SHP77 treated with DMSO at 0.1 percent for 48 hours (cell line): ENCODE data around the gene SLC40A1.

Experiments
- DNase-seq: peaks from one replicate; lab custom pipeline; 2025; lab: John Stamatoyannopoulos, UW

The SLC40A1 gene

DNA sequence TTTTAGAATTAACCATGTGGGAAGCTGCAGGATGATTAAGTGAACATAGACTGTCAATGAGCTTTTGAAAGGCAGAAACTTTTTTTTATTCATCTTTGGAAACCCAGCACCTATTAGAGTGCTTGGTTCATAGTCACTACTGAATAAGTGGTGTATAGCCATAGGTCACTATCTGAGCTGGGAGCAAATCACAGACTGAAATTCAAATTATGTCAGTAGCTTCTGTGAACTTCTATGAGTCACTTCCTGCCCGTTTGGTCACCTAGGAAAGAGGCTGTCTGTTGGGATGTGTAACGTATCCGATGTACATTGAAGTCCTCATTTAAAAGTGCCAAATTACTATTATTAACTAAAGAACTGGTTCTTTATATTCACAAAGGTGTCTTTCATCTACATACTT, 20.5 kb upstream of the SLC40A1 start:
- DNase-seq, result no peak

GRCh38 chr2:189599245-189599644, 18.7 kb upstream of the SLC40A1 start:
- DNase-seq, result no peak

GRCh38 chr2:189595417-189595816, 14.8 kb upstream of the SLC40A1 start:
- no peak for DNase-seq

DNA sequence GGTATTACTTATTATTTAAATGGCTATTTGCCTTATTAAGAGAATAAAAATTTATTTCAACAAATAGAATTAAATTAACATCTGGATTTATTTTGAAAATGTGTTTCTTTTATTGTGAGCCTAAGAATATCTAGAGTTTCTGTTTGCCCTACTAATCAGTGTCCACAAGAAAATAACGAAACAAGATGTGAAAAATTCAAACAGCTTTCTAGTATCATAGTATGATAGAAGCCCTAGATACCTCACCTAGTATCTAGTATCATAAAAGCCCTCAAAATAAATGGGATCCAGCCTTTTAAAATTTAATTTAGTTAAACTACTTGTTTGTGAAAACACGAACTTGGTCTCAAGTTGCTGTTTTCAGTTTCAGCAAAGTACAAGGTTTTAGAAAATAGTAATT, 13.7 kb upstream of the SLC40A1 start:
- no peak for DNase-seq

GRCh38 chr2:189593115-189593514, 12.5 kb upstream of the SLC40A1 start:
- no peak for DNase-seq

DNA sequence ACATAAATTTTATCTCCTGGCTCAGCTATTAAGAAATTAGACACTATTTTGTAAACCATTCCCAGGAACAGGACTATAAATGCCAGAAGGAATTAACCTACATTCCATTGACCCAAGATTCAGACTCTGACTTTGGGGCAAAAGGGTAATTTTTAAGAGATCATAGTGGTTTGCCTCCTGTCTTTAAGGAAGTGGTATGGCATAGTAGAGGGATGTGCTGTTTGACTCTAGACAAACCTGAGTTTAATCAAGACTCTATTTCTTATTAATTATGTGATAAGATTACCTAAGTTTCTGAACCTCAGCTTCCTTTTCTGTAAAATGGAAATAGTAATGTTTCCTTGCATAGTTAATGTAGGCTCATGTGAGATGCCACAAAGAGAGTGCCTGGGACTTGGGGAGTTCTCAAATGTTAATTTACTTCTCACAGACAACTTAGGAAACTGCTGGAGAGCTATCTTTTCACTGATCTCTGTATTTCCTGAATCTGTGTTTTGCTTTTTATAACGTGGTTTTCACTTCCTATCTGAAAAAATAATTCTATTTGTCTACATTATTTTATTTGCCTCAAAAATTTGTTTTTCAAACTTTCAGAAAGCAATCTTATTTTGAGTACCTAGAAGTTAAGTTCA, 11.9 kb upstream of the SLC40A1 start:
- DNase-seq, result no peak

- DNase-seq, result no peak
Observed at GRCh38 chr2:189587780-189588179, 7.2 kb upstream of the SLC40A1 start.

GRCh38 chr2:189585226-189585756, 4.7 kb upstream of the SLC40A1 start:
- no peak for DNase-seq

DNA sequence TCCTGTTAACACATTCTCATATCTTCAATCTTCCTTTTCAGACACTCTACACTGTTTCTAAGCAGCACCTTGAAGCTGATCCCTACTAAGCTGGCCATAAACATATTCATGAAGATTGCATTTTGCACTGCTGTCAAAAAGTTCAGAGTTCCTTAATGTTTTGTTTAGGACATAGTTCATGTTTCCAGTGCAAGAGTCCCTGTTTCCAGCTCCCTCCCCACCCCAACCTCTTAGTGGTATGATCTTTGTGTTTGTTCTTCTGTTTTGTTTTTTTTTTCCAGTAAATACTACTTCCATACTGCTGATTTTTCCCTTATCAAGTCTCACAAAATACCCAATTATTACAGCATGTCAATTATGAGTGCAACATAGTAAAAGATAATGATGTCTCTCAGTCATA, 4.1 kb upstream of the SLC40A1 start:
- DNase-seq, result no peak

DNA sequence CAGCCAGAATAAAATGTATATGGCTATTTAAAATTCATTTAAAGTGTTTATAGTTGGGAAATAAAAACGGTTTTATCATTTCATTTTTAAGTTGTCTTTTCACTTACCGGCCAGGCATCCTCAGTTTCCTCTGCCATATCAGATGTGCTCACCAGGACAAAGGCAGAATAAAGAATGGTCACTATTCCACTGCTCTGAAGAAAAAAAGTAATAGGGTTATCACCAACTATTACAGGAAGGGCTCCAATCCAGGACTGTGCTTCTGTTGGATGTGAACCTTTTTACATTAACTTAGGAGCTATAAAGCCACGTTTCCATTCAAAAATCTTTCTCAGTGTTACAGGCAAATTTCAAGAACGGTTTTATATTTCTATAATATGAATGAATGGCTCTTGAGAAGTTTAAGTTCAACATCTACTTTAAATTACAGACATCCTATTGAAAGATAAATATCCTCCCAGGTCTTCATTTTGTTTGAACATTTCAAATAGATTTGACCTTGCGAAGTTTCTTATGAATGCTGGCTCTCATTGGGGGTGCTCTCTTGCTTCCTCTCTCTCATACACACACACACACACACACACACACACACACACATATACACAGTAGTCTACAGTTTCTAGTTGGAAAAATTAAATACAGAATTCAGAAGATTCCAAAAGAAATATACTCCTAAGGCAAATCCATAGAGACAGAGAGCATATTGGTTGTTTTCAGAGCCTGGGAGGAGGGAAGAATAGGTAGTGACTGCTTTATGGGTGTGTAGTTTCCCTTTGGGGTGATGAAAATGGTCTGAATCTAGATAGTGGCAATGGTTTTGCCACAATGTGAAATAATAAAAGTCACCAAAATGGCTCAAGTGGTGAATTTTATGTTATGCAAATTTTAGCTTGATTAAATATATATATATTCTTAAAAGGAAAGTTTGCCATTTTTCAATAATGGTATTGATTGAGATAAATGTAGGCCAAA, 2.9 kb upstream of the SLC40A1 start:
- no peak for DNase-seq

DNA sequence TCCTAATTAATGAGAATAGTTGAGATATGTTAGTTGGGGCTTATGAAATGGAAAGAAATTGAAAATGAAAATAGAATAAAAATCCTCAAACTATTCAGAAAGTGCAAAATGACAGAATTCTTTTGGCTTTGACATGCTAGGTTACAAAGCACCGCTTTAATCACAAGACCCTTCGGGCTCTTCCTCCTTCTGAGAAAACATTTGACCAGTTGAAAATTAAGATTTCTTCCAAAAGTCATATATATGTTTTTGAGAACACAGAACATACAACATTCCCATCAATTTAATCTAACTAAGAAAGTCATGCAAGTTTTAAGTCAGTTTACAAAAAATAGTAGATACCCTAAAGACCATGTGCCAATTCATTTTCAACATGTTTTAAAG, 2.2 kb upstream of the SLC40A1 start:
- DNase-seq, result no peak

GRCh38 chr2:189582140-189582808, 1.7 kb upstream of the SLC40A1 start:
- no peak for DNase-seq

DNA sequence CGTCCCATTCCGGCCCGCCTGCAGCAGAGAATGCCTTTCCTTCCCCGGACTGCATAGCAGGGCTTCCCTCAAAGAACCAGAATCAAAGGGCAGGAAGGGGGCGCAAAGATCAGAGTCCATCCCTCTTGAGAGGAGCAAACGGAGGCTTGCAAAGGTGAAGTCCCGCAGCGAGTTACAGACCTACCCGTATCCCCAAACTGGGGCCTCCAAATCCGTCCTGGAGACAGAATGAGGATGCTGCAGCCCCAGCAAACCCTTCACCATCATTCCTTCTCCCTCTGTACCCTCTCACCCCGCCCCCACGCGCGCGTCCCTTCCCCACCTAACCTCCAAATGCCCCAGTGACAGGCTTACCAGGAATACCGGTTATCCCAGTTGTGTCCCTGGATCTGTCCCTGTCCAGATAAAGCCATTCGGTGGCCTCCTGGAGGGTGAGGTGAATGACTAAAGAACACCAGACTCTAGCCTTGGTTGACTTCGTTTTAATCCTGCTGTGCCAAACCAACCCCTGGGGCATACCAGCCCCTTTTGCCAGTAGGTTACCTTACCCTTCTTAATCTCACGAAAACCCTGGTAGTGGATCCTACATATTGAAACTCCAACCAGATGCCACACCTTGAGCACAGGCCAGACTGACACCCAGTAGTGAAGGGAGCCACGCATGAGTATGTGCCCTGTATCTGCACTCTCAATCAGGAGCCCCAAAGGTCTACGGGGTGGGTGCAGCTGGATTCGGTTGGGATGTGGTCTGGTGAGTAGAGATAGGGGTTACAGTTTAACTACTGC, 961 bp upstream of the SLC40A1 start:
- no peak for DNase-seq

- no peak for DNase-seq
Observed at GRCh38 chr2:189580241-189580651, 340 bp downstream of the SLC40A1 start.

DNA sequence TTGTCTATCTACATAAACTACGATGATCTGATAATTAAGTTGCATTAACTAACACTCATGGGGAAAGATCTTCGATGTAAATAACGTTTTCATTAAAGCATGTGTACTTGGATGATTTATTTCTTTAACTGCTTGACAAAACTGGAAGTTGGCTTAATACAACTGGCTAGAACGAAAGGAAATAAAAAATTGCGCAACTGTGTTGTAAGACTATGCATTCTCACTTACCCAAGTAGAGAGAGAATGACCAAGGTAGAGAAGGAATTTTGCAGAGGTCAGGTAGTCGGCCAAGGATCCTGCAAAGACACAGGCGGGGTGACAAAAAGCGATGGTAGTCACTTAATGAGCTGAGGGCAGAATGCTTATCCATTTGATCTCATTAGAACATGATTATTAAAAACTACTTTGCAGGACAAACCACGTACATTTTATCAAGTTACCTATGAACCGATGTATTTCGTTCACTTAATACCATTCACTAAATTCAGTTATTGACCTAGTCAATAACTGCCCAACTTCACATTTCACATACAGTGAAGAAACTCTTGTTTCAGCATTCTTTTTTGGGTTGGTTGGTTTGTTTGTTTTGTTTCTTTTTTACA, 900 bp downstream of the SLC40A1 start:
- no peak for DNase-seq

DNA sequence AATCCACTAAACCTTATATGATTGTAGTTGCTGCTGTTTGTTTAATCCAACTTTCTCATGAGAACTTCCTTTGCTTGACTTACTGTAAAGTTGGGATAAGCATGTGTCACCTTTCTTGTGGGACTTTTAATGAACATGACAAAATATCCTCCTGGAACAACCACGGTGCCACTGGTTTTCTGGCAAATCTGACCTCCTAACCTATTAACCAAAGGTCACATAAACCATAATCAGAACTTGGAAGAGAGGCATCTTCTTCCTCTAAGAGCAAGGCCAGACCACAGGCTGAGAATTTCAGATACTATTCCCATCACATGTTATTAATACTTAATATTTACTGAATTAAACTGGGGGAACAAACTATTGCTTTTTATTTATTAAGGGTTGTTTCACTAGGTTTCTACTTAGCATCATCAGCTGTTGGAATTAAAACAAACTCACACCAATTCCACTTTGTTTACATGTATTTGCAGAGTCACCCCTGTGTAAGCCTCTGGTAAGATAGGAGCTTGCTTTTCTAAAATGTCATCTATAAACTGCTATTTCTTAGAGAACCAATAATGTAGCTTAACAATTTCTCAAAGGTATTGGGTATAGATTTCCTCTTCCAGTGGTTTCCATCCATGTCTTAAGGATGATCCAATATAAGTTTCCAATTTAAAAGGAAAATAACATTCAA, 2.2 kb downstream of the SLC40A1 start:
- DNase-seq, result no peak

DNA sequence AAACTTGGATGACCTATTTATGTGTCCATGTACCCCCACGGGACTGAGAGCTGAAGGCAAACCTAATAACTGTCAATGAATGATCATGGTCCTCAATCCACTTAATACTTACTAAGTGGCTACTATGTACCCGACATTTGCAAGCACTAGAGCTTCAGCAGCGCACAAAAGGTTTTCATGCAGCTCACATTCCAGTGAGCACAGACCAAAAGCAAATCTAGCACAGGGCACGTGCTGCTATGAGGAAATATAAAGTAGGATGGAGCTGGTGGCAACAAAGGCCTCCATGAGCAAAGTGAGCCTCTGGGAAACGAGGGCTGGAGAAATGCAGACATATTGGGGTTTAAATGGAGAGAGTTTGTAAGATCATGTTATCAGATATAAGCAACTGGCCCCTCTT, 3.5 kb downstream of the SLC40A1 start:
- no peak for DNase-seq

DNA sequence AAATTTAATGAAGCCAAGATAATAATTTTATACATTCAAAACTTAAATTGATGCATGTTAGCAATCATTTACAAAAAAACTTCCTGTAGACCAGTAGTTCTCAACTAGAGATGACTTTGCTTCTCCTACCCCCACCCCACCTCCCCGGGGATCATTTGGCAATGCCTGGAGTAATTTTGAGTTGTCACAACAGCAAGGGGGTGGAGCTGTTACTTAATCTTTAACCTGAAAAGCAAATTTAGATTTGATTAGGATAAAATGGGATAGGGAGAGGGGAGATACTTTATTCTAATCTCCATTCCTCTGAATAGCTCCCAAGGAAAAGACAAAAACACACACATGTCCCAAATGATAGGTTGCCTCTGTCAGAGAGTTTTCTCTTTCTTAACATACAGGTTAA, 4.2 kb downstream of the SLC40A1 start:
- DNase-seq, result no peak

DNA sequence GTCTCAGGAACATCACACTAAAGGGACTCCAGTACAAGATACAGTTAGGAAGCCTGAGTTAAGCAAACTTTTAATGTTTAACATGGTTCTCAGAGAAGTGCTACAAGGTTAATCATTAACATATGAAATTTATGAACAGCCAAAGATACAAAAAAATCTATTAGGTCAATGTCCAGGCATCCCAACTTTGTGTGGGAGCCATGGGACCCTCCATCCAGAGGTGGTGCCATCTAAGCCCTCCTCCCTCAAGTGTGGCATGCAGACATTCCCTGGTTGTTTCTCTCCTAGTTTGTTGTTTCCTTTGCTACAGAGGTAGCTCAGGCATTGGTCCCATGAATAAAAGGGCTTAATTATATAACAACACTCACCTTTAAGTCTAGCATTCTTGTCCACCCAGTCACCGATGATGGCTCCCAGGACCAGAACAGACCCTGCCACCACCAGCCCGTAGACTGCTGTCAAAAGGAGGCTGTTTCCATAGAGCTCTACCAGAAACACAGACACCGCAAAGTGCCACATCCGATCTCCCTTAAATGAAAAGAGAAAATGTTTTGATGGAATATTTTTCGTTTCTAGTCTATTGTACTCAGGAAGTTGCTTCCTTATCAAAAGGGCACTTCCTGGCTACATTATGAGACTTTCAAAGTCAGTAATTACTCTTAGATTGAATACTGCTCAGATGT, 5.7 kb downstream of the SLC40A1 start:
- no peak for DNase-seq

- no peak for DNase-seq
Observed at GRCh38 chr2:189570570-189571031, 10.0 kb downstream of the SLC40A1 start.
